A549 treated with ZK216348 at 1 μM for 4 hours (cell line): ENCODE measurements around the gene DLD. TPM values are rescaled to one million over a fixed set of nuclear protein-coding genes. Genes with fewer than 3 reads are reported as not detected.

ENCODE experiments used
- total RNA-seq: library from RNA; stranded (reverse); fragments of 200-300 nt; extraction: Qiagen RNA extraction; gene quantifications from 5 replicates; pipeline ENCODE4 v1.2.3, GENCODE V29; 2022; ENCODE audit warnings: low read depth

Gene DLD
- 77.6 to 101 TPM (median 86.4 TPM) in 5 replicates for total RNA-seq

GRCh38 chr7:107890962-107891635 lies at the start of gene DLD:
TSS of gene DLD (plus strand) at chr7:107891183. CDS start at chr7:107891251, 68 bp downstream.

Other genes with a start within 250 kb of the DLD start
- 0.11 to 0.23 TPM in 2 of 5 replicates, not detected in the others for gene SLC26A4, start 230.4 kb upstream of the DLD start, total RNA-seq
- 26.0 to 60.6 TPM (median 34.2 TPM) in 5 replicates for gene CBLL1, start 147.0 kb upstream of the DLD start, total RNA-seq
- gene SLC26A3, start 88.0 kb upstream of the DLD start, total RNA-seq, result not detected in 5 replicates
- 107 to 186 TPM (median 118 TPM) in 5 replicates for gene LAMB1, start 112.0 kb downstream of the DLD start, total RNA-seq
- gene LAMB4, start 239.2 kb downstream of the DLD start, total RNA-seq, result 0.14 to 0.26 TPM (median 0.22 TPM) in 4 of 5 replicates, not detected in the other